Measurements from ENCODE around the gene ACYP1. TPM values are rescaled to one million over a fixed set of nuclear protein-coding genes. Genes with fewer than 3 reads are reported as not detected.

ACYP1 gene
- total and polyA plus RNA-seq, 2 experiments from 2014 or later, result 41.3 to 61.5 TPM

- peak overlapping the region; percentile 62 for H3K4me3 ChIP-seq
- H3K4me1 ChIP-seq (ENCODE audit: low read depth), result peaks cover 9% of the 10 kb centered on the region
- no peak for TF ChIP-seq CTCF (IDR thresholded peaks at IDR 0.05; ENCODE audit: low read depth, low read length)
- no peaks in the 10 kb centered on the region for H3K36me3 ChIP-seq
- H3K9me3 ChIP-seq (ENCODE audit: low read depth), result no peaks in the 10 kb centered on the region
- peak overlapping the region; percentile 33 for H3K27ac ChIP-seq
- H3K27me3 ChIP-seq, result no peaks in the 10 kb centered on the region
- no peak for DNase-seq (ENCODE audit: low read depth in 1 of 2, low spot score in 1 of 2)
These were observed 811 bp downstream of the ACYP1 start for GRCh38 chr14:75063013-75063412.

- Histone ChIP-seq H3K4me3 (no peak overlapping the region), H3K9me3 (ENCODE audit: low read depth) (no peaks in the 10 kb centered on the region), H3K36me3 (no peaks in the 10 kb centered on the region), H3K4me1 (ENCODE audit: low read depth) (peaks cover 7% of the 10 kb centered on the region), H3K27me3 (no peaks in the 10 kb centered on the region), H3K27ac (no peak overlapping the region)
- no peak for DNase-seq (ENCODE audit: low read depth in 1 of 2, low spot score in 1 of 2)
- no peak for TF ChIP-seq CTCF (IDR thresholded peaks at IDR 0.05; ENCODE audit: low read depth, low read length)
These were observed 3.4 kb downstream of the ACYP1 start for GRCh38 chr14:75060420-75060819.

GRCh38 chr14:75059642-75060041 lies 4.2 kb downstream of the ACYP1 start:
- Histone ChIP-seq H3K4me3 (no peak overlapping the region), H3K27me3 (no peaks in the 10 kb centered on the region), H3K4me1 (ENCODE audit: low read depth) (peaks cover 7% of the 10 kb centered on the region), H3K9me3 (ENCODE audit: low read depth) (no peaks in the 10 kb centered on the region), H3K36me3 (no peaks in the 10 kb centered on the region), H3K27ac (no peak overlapping the region)
- no peak for DNase-seq (ENCODE audit: low read depth in 1 of 2, low spot score in 1 of 2)
- TF ChIP-seq CTCF (IDR thresholded peaks at IDR 0.05; ENCODE audit: low read depth, low read length), result no peak

GRCh38 chr14:75054421-75054820 lies 9.4 kb downstream of the ACYP1 start:
- TF ChIP-seq CTCF (IDR thresholded peaks at IDR 0.05; ENCODE audit: low read depth, low read length), result no peak
- Histone ChIP-seq H3K9me3 (ENCODE audit: low read depth) (no peaks in the 10 kb centered on the region), H3K4me1 (ENCODE audit: low read depth) (peaks cover 4% of the 10 kb centered on the region), H3K4me3 (no peak overlapping the region), H3K27me3 (no peaks in the 10 kb centered on the region), H3K27ac (no peak overlapping the region), H3K36me3 (no peaks in the 10 kb centered on the region)
- no peak for DNase-seq (ENCODE audit: low read depth in 1 of 2, low spot score in 1 of 2)

- no peak for DNase-seq (ENCODE audit: low read depth in 1 of 2, low spot score in 1 of 2)
- no peaks in the 10 kb centered on the region for H3K27me3 ChIP-seq
- TF ChIP-seq CTCF (IDR thresholded peaks at IDR 0.05; ENCODE audit: low read depth, low read length), result no peak
- peak overlapping the region; percentile 29 for H3K27ac ChIP-seq
- H3K9me3 ChIP-seq (ENCODE audit: low read depth), result no peaks in the 10 kb centered on the region
- H3K4me3 ChIP-seq, result no peak overlapping the region
- H3K36me3 ChIP-seq, result no peaks in the 10 kb centered on the region
- H3K4me1 ChIP-seq (ENCODE audit: low read depth), result peaks cover 4% of the 10 kb centered on the region
These were observed 10.2 kb downstream of the ACYP1 start for GRCh38 chr14:75053396-75054291.
